ENCODE measurements around the gene BRD2.

BRD2 gene

GRCh38 chr6:32995448-32995847 is 27.1 kb downstream of the BRD2 start:
- no peak for DNase-seq (ENCODE audit: low read depth)

GRCh38 chr6:33000055-33000454 is 31.7 kb downstream of the BRD2 start:
- no peak for DNase-seq (ENCODE audit: low read depth)

- DNase-seq (ENCODE audit: low read depth): no peak
These were observed 33.3 kb downstream of the BRD2 start for GRCh38 chr6:33001685-33002084.

GRCh38 chr6:33004940-33005339 is 36.5 kb downstream of the BRD2 start:
- no peak for DNase-seq (ENCODE audit: low read depth)

GRCh38 chr6:33007831-33008400 is 39.5 kb downstream of the BRD2 start:
- DNase-seq (ENCODE audit: low read depth): no peak

GRCh38 chr6:33008944-33009861 is 40.8 kb downstream of the BRD2 start, which contains the start of gene HLA-DOA:
TSS of gene HLA-DOA (minus strand) at chr6:33009591.
- no peak for DNase-seq (ENCODE audit: low read depth)

- no peak for DNase-seq (ENCODE audit: low read depth)
These were observed 42.0 kb downstream of the BRD2 start for GRCh38 chr6:33010356-33010755.

GRCh38 chr6:33013608-33014007 is 45.2 kb downstream of the BRD2 start:
- DNase-seq (ENCODE audit: low read depth): no peak

GRCh38 chr6:33014841-33015634 is 46.6 kb downstream of the BRD2 start:
- DNase-seq (ENCODE audit: low read depth): peak; percentile 56

- no peak for DNase-seq (ENCODE audit: low read depth)
These were observed 47.4 kb downstream of the BRD2 start for GRCh38 chr6:33015798-33016197.

- DNase-seq (ENCODE audit: low read depth): no peak
These were observed 48.6 kb downstream of the BRD2 start for GRCh38 chr6:33017018-33017417.

GRCh38 chr6:33017694-33018353 is 49.4 kb downstream of the BRD2 start:
- no peak for DNase-seq (ENCODE audit: low read depth)

GRCh38 chr6:33018418-33018817 is 50.0 kb downstream of the BRD2 start:
- no peak for DNase-seq (ENCODE audit: low read depth)

GRCh38 chr6:33018904-33019303 is 50.5 kb downstream of the BRD2 start:
- DNase-seq (ENCODE audit: low read depth): no peak

GRCh38 chr6:33019372-33019771 is 51.0 kb downstream of the BRD2 start:
- no peak for DNase-seq (ENCODE audit: low read depth)

GRCh38 chr6:33021917-33022316 is 53.5 kb downstream of the BRD2 start:
- no peak for DNase-seq (ENCODE audit: low read depth)

- DNase-seq (ENCODE audit: low read depth): no peak
These were observed 55.1 kb downstream of the BRD2 start for GRCh38 chr6:33023536-33023935.

- DNase-seq (ENCODE audit: low read depth): no peak
These were observed 56.1 kb downstream of the BRD2 start for GRCh38 chr6:33024521-33024920.

- no peak for DNase-seq (ENCODE audit: low read depth)
These were observed 59.9 kb downstream of the BRD2 start for GRCh38 chr6:33028220-33028849.

- no peak for DNase-seq (ENCODE audit: low read depth)
These were observed 61.2 kb downstream of the BRD2 start for GRCh38 chr6:33029328-33030184.

- DNase-seq (ENCODE audit: low read depth): no peak
These were observed 61.9 kb downstream of the BRD2 start for GRCh38 chr6:33030245-33030644.

Data from non-pigmented ciliary epithelial cell (primary cell).